WTC11 (cell line): Measurements from ENCODE around the gene ALK. TPM values are rescaled to one million over a fixed set of nuclear protein-coding genes. Genes with fewer than 3 reads are reported as not detected.

Experiments used
- ATAC-seq: fragments of 200-7000 bp; cut with Tn5 transposase; 2 replicates; pipeline ENCODE4 v1.10.0; 2021; ENCODE audit warnings: mild to moderate bottlenecking, moderate library complexity
- CTCF ChIA-PET: fragments of 300-600 bp; sonication (Branson Sonifier 250); formaldehyde crosslinking; loops from one replicate; lab custom pipeline; 2021; ENCODE audit warnings: antibody characterized with exemption; lab: Charles Lee
- POLR2A ChIA-PET: fragments of 350-600 bp; sonication (Branson Sonifier 250); formaldehyde crosslinking; loops from one replicate; lab custom pipeline; 2021; ENCODE audit warnings: antibody characterized with exemption; lab: Charles Lee
- DNase-seq: peaks from one replicate; pipeline ENCODE4 v3.0.0; 2021; ENCODE audit warnings: low spot score
- H3K27ac Mint-ChIP-seq: 2 replicates; pipeline ENCODE4 v1.8.0; 2021; ENCODE audit warnings: mixed read lengths
- H3K27me3 Mint-ChIP-seq: 2 replicates; pipeline ENCODE4 v1.8.0; 2021; ENCODE audit warnings: low read depth, mild to moderate bottlenecking, moderate library complexity, mixed read lengths
- H3K36me3 Mint-ChIP-seq: 2 replicates; pipeline ENCODE4 v1.8.0; 2021; ENCODE audit warnings: mixed read lengths
- H3K4me1 Mint-ChIP-seq: 2 replicates; pipeline ENCODE4 v1.8.0; 2022; ENCODE audit warnings: mixed read lengths
- H3K4me3 Mint-ChIP-seq: 2 replicates; pipeline ENCODE4 v1.8.0; 2021; ENCODE audit warnings: mild to moderate bottlenecking, moderate library complexity, mixed read lengths
- H3K9me3 Mint-ChIP-seq: 2 replicates; pipeline ENCODE4 v1.8.0; 2021; ENCODE audit warnings: mixed read lengths
- EMX1 ChIP-seq: fragments of 250-450 bp; sonication (Bioruptor Pico); IDR thresholded peaks from 2 replicates; pipeline ENCODE4 v1.8.0; 2021; ENCODE audit warnings: mild to moderate bottlenecking
- FOXJ3 ChIP-seq: sonication (generic); formaldehyde crosslinking; IDR thresholded peaks from 2 replicates; pipeline ENCODE4 v1.9.0; 2021; ENCODE audit warnings: missing genetic modification reagents, mild to moderate bottlenecking, borderline replicate concordance
- GABPB1 ChIP-seq: sonication (generic); formaldehyde crosslinking; IDR thresholded peaks from 2 replicates; pipeline ENCODE4 v1.8.1; 2023; ENCODE audit warnings: mild to moderate bottlenecking, missing genetic modification reagents
- IRF2 ChIP-seq: sonication (generic); formaldehyde crosslinking; IDR thresholded peaks from 2 replicates; pipeline ENCODE4 v1.8.0; 2022; ENCODE audit warnings: low read depth, missing genetic modification reagents, borderline replicate concordance
- KAT7 ChIP-seq: sonication (generic); formaldehyde crosslinking; IDR thresholded peaks from 2 replicates; pipeline ENCODE4 v1.8.1; 2023; ENCODE audit warnings: missing genetic modification reagents, mild to moderate bottlenecking, borderline replicate concordance
- MYBL2 ChIP-seq: sonication (generic); formaldehyde crosslinking; IDR thresholded peaks from 2 replicates; pipeline ENCODE4 v1.8.1; 2023; ENCODE audit warnings: mild to moderate bottlenecking, moderate library complexity, missing genetic modification reagents
- NFATC4 ChIP-seq: fragments of 250-450 bp; sonication (Bioruptor Pico); IDR thresholded peaks from 2 replicates; pipeline ENCODE4 v1.9.0; 2021; ENCODE audit warnings: mild to moderate bottlenecking
- SP1 ChIP-seq: sonication (generic); formaldehyde crosslinking; conservative IDR thresholded peaks from 2 replicates; pipeline ENCODE4 v1.8.1; 2022; ENCODE audit warnings: missing genetic modification reagents
- ZNF263 ChIP-seq: sonication (generic); formaldehyde crosslinking; IDR thresholded peaks from 2 replicates; pipeline ENCODE4 v1.8.1; 2022; ENCODE audit warnings: low read depth, mild to moderate bottlenecking, moderate library complexity, missing genetic modification reagents
- ZNF317 ChIP-seq: sonication (generic); formaldehyde crosslinking; IDR thresholded peaks from 2 replicates; pipeline ENCODE4 v1.8.1; 2023; ENCODE audit warnings: low read depth, mild to moderate bottlenecking, moderate library complexity, missing genetic modification reagents, borderline replicate concordance
- total RNA-seq: library from RNA; stranded (reverse); gene quantifications from 3 replicates; pipeline ENCODE4 v1.2.3, GENCODE V29; 2021
- TF ChIP-seq, protein P1 (sequence below): sonication (generic); formaldehyde crosslinking; IDR thresholded peaks from 2 replicates; pipeline ENCODE4 v1.8.1; 2023; ENCODE audit warnings: mild to moderate bottlenecking, missing genetic modification reagents
- TF ChIP-seq, protein P2 (sequence below): sonication (generic); formaldehyde crosslinking; conservative IDR thresholded peaks from 2 replicates; pipeline ENCODE4 v1.8.1; 2023; ENCODE audit warnings: mild to moderate bottlenecking, low read depth, missing genetic modification reagents, moderate library complexity
- TF ChIP-seq, protein P3 (sequence below): sonication (generic); formaldehyde crosslinking; IDR thresholded peaks from 2 replicates; pipeline ENCODE4 v1.8.1; 2023; ENCODE audit warnings: mild to moderate bottlenecking, missing genetic modification reagents, borderline replicate concordance
- TF ChIP-seq, protein P4 (sequence below): sonication (generic); formaldehyde crosslinking; IDR thresholded peaks from 2 replicates; pipeline ENCODE4 v1.8.0; 2022; ENCODE audit warnings: missing genetic modification reagents
- TF ChIP-seq, protein P5 (sequence below): fragments of 250-450 bp; sonication (Bioruptor Pico); IDR thresholded peaks from 2 replicates; pipeline ENCODE4 v1.9.0; 2021; ENCODE audit warnings: mild to moderate bottlenecking
- TF ChIP-seq, protein P6 (sequence below): sonication (generic); formaldehyde crosslinking; IDR thresholded peaks from 2 replicates; pipeline ENCODE4 v1.8.0; 2022; ENCODE audit warnings: mild to moderate bottlenecking, missing genetic modification reagents
- TF ChIP-seq, protein P7 (sequence below): sonication (generic); formaldehyde crosslinking; IDR thresholded peaks from 2 replicates; pipeline ENCODE4 v1.8.1; 2022; ENCODE audit warnings: low read depth, mild to moderate bottlenecking, moderate library complexity, missing genetic modification reagents, borderline replicate concordance

ALK gene
- total RNA-seq, 1 experiment from 2014 or later: not detected

DNA sequence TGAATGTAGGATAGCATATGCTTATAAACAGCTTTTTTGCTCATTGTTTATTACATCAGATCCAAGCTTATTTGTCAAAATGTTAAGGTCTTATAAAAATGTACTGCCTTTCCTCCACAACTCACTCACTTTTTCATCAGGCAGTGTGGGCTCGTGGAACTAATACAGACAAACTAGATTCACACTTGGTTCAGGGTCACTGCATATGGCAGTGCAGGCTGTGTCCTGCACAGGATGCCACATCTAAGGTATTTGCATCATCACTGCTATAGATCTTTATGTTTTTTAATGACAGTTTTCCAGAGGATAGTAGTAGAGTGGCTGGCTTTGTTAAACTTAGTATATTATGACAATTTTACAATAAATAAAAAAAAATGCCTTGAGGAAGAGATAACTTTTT is 425.2 kb downstream of the ALK start:
- H3K27ac Mint-ChIP-seq: no peak overlapping the region
- ChIA-PET POLR2A (no interaction called here), CTCF (no interaction called here)
- DNase-seq: no peak
- TF ChIP-seq NFATC4 (CRISPR knock-in tag) (no peak), MYBL2 (CRISPR knock-in tag) (no peak), ZNF263 (CRISPR knock-in tag) (no peak), GABPB1 (no peak), SP1 (CRISPR knock-in tag) (no peak), ZNF317 (CRISPR knock-in tag) (no peak)
- TF ChIP-seq, protein P1, sequence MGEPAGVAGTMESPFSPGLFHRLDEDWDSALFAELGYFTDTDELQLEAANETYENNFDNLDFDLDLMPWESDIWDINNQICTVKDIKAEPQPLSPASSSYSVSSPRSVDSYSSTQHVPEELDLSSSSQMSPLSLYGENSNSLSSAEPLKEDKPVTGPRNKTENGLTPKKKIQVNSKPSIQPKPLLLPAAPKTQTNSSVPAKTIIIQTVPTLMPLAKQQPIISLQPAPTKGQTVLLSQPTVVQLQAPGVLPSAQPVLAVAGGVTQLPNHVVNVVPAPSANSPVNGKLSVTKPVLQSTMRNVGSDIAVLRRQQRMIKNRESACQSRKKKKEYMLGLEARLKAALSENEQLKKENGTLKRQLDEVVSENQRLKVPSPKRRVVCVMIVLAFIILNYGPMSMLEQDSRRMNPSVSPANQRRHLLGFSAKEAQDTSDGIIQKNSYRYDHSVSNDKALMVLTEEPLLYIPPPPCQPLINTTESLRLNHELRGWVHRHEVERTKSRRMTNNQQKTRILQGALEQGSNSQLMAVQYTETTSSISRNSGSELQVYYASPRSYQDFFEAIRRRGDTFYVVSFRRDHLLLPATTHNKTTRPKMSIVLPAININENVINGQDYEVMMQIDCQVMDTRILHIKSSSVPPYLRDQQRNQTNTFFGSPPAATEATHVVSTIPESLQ: no peak
- TF ChIP-seq, protein P2, sequence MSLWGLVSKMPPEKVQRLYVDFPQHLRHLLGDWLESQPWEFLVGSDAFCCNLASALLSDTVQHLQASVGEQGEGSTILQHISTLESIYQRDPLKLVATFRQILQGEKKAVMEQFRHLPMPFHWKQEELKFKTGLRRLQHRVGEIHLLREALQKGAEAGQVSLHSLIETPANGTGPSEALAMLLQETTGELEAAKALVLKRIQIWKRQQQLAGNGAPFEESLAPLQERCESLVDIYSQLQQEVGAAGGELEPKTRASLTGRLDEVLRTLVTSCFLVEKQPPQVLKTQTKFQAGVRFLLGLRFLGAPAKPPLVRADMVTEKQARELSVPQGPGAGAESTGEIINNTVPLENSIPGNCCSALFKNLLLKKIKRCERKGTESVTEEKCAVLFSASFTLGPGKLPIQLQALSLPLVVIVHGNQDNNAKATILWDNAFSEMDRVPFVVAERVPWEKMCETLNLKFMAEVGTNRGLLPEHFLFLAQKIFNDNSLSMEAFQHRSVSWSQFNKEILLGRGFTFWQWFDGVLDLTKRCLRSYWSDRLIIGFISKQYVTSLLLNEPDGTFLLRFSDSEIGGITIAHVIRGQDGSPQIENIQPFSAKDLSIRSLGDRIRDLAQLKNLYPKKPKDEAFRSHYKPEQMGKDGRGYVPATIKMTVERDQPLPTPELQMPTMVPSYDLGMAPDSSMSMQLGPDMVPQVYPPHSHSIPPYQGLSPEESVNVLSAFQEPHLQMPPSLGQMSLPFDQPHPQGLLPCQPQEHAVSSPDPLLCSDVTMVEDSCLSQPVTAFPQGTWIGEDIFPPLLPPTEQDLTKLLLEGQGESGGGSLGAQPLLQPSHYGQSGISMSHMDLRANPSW (CRISPR knock-in tag): no peak
- TF ChIP-seq, protein P3, sequence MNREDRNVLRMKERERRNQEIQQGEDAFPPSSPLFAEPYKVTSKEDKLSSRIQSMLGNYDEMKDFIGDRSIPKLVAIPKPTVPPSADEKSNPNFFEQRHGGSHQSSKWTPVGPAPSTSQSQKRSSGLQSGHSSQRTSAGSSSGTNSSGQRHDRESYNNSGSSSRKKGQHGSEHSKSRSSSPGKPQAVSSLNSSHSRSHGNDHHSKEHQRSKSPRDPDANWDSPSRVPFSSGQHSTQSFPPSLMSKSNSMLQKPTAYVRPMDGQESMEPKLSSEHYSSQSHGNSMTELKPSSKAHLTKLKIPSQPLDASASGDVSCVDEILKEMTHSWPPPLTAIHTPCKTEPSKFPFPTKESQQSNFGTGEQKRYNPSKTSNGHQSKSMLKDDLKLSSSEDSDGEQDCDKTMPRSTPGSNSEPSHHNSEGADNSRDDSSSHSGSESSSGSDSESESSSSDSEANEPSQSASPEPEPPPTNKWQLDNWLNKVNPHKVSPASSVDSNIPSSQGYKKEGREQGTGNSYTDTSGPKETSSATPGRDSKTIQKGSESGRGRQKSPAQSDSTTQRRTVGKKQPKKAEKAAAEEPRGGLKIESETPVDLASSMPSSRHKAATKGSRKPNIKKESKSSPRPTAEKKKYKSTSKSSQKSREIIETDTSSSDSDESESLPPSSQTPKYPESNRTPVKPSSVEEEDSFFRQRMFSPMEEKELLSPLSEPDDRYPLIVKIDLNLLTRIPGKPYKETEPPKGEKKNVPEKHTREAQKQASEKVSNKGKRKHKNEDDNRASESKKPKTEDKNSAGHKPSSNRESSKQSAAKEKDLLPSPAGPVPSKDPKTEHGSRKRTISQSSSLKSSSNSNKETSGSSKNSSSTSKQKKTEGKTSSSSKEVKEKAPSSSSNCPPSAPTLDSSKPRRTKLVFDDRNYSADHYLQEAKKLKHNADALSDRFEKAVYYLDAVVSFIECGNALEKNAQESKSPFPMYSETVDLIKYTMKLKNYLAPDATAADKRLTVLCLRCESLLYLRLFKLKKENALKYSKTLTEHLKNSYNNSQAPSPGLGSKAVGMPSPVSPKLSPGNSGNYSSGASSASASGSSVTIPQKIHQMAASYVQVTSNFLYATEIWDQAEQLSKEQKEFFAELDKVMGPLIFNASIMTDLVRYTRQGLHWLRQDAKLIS: no peak
- TF ChIP-seq, protein P4, sequence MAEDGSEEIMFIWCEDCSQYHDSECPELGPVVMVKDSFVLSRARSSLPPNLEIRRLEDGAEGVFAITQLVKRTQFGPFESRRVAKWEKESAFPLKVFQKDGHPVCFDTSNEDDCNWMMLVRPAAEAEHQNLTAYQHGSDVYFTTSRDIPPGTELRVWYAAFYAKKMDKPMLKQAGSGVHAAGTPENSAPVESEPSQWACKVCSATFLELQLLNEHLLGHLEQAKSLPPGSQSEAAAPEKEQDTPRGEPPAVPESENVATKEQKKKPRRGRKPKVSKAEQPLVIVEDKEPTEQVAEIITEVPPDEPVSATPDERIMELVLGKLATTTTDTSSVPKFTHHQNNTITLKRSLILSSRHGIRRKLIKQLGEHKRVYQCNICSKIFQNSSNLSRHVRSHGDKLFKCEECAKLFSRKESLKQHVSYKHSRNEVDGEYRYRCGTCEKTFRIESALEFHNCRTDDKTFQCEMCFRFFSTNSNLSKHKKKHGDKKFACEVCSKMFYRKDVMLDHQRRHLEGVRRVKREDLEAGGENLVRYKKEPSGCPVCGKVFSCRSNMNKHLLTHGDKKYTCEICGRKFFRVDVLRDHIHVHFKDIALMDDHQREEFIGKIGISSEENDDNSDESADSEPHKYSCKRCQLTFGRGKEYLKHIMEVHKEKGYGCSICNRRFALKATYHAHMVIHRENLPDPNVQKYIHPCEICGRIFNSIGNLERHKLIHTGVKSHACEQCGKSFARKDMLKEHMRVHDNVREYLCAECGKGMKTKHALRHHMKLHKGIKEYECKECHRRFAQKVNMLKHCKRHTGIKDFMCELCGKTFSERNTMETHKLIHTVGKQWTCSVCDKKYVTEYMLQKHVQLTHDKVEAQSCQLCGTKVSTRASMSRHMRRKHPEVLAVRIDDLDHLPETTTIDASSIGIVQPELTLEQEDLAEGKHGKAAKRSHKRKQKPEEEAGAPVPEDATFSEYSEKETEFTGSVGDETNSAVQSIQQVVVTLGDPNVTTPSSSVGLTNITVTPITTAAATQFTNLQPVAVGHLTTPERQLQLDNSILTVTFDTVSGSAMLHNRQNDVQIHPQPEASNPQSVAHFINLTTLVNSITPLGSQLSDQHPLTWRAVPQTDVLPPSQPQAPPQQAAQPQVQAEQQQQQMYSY: no peak
- TF ChIP-seq, protein P5, sequence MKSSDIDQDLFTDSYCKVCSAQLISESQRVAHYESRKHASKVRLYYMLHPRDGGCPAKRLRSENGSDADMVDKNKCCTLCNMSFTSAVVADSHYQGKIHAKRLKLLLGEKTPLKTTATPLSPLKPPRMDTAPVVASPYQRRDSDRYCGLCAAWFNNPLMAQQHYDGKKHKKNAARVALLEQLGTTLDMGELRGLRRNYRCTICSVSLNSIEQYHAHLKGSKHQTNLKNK (CRISPR knock-in tag): no peak
- TF ChIP-seq, all 79 proteins: peak for 0
- Mint-ChIP-seq H3K4me3 (no peak overlapping the region), H3K27me3 (no peaks in the 10 kb centered on the region), H3K36me3 (no peaks in the 10 kb centered on the region), H3K4me1 (peaks cover 11% of the 10 kb centered on the region), H3K9me3 (no peaks in the 10 kb centered on the region)
- no peak for ATAC-seq

DNA sequence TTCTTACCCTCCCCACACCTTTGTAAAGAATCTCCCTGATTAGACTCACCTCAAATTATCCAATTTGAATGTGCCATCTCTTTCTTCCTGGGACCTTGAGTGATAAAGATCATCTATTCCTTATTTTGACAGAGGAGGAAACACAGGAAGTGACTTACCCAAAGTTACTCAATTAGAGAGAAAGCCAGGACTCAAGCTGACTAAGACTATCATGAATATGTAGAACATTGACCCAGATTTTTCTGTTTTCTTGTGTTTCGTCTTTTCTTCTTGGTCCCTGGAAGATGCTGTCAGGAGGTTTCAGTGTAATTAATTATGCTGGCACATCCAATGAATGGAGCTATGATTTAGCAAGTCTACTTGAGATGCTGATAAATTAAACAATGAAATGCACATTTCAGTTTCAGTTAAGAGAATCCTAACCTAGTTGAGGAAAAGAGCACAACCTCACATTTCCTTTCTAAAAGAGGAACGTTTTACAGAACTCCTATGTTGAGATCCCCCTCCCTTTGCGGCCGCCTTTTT is 425.8 kb downstream of the ALK start:
- H3K27ac Mint-ChIP-seq: no peak overlapping the region
- TF ChIP-seq EMX1 (CRISPR knock-in tag) (no peak), GABPB1 (no peak), KAT7 (CRISPR knock-in tag) (no peak), FOXJ3 (no peak), IRF2 (CRISPR knock-in tag) (no peak)
- TF ChIP-seq, protein P6, sequence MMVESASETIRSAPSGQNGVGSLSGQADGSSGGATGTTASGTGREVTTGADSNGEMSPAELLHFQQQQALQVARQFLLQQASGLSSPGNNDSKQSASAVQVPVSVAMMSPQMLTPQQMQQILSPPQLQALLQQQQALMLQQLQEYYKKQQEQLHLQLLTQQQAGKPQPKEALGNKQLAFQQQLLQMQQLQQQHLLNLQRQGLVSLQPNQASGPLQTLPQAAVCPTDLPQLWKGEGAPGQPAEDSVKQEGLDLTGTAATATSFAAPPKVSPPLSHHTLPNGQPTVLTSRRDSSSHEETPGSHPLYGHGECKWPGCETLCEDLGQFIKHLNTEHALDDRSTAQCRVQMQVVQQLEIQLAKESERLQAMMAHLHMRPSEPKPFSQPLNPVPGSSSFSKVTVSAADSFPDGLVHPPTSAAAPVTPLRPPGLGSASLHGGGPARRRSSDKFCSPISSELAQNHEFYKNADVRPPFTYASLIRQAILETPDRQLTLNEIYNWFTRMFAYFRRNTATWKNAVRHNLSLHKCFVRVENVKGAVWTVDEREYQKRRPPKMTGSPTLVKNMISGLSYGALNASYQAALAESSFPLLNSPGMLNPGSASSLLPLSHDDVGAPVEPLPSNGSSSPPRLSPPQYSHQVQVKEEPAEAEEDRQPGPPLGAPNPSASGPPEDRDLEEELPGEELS: no peak
- TF ChIP-seq, protein P7, sequence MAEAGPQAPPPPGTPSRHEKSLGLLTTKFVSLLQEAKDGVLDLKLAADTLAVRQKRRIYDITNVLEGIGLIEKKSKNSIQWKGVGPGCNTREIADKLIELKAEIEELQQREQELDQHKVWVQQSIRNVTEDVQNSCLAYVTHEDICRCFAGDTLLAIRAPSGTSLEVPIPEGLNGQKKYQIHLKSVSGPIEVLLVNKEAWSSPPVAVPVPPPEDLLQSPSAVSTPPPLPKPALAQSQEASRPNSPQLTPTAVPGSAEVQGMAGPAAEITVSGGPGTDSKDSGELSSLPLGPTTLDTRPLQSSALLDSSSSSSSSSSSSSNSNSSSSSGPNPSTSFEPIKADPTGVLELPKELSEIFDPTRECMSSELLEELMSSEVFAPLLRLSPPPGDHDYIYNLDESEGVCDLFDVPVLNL (CRISPR knock-in tag): no peak

More for the DNA sequence above, 425.8 kb downstream of the ALK start:
- H3K9me3 Mint-ChIP-seq: no peaks in the 10 kb centered on the region
- no peaks in the 10 kb centered on the region for H3K27me3 Mint-ChIP-seq
- peaks cover 11% of the 10 kb centered on the region for H3K4me1 Mint-ChIP-seq
- DNase-seq (no peak), ATAC-seq (no peak)
- H3K36me3 Mint-ChIP-seq: no peaks in the 10 kb centered on the region
- no peak overlapping the region for H3K4me3 Mint-ChIP-seq
- ChIA-PET POLR2A (no interaction called here), CTCF (no interaction called here)
